Loucy (cell line): ENCODE measurements around the gene ACTR10.

Experiments used
- EZH2phosphoT487 ChIP-seq: fragments of 200-600 bp; IDR thresholded peaks from 2 replicates; pipeline ENCODE4 v1.6.1; 2018; ENCODE audit warnings: antibody characterized with exemption, mild to moderate bottlenecking, moderate library complexity, borderline replicate concordance
- TF ChIP-seq, protein P1 (sequence below): fragments of 200-600 bp; sonication (generic); conservative IDR thresholded peaks from 2 replicates; pipeline ENCODE4 v1.5.1; 2014; ENCODE audit warnings: mild to moderate bottlenecking, antibody characterized with exemption, low read length

DNA sequence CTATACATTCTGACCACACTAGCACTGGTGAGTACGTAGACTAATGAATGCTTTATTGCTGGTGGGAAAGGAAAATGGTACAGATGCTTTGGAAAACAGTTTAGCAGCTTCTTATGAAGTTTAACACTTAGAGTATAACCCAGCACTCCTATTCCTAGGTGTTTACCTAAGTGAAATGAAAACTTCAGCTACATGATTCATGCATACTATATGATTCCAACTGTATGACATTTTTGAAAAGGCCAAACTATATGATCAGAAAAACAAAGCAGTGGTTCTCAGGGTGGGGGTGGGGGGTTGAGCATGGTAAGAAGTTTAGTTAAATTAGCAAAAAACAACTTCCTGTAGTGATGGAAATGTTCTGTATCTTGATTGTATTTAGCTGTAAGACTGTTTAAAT, 76.3 kb downstream of the ACTR10 start:
- TF ChIP-seq, protein P1, sequence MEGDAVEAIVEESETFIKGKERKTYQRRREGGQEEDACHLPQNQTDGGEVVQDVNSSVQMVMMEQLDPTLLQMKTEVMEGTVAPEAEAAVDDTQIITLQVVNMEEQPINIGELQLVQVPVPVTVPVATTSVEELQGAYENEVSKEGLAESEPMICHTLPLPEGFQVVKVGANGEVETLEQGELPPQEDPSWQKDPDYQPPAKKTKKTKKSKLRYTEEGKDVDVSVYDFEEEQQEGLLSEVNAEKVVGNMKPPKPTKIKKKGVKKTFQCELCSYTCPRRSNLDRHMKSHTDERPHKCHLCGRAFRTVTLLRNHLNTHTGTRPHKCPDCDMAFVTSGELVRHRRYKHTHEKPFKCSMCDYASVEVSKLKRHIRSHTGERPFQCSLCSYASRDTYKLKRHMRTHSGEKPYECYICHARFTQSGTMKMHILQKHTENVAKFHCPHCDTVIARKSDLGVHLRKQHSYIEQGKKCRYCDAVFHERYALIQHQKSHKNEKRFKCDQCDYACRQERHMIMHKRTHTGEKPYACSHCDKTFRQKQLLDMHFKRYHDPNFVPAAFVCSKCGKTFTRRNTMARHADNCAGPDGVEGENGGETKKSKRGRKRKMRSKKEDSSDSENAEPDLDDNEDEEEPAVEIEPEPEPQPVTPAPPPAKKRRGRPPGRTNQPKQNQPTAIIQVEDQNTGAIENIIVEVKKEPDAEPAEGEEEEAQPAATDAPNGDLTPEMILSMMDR, result no peak
- no peak for TF ChIP-seq EZH2phosphoT487
